DMS79 treated with DMSO at 0.1 percent for 48 hours (cell line): ENCODE data around the gene NTM.
A peak's percentile ranks its signal among the peaks of the same experiment; 100 is the strongest.
"Not testable (repeated sequence)": the region's sequence is repeated elsewhere in the genome, so short reads cannot be mapped to it uniquely, and the experiment has no call there.

Experiments
- DNase-seq: peaks from one replicate; lab custom pipeline; 2025; lab: John Stamatoyannopoulos, UW

The NTM gene

DNA sequence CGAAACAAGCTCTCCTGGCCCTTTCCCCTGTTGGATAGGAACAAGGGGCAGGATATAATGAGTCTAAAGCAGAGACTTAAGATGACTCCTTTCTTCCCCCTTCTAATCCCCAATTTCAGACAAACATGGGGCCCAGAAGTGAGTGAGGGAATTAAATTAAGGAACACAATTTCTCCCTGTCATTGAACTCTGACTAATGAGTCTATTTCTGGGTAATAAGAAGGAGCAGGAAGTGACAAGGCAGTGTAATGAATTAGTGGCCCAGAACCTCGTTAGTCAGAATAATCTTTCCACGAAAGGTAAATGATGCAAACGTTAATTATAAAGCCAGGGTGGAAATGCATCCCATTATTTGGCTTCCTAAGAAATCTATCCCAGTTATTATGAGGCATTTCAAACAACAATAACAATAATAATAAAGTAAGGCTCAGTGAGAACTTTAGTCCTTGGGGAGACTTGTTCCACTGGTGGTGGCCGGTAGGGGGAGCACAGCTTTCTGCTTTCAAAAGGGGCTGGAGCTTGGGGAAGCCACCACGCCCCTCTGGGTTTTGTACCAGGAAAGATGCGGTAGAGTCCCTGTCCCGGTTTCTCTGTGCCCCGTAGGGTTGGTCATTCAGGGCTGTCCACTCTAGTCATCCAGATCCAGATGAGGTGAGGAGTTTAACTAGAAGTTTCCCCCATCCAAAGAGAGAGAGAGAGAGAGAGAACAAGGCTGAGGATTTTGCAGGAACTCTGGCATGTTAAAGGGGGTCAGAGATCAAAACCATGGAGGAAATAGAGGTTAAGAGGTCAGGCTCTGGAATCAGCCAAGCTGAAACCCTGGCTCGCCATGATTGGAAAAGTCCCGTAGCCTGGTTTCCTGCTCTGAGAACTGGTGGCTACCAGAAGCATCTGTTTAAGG, 298.3 kb downstream of the NTM start:
- no peak for DNase-seq

DNA sequence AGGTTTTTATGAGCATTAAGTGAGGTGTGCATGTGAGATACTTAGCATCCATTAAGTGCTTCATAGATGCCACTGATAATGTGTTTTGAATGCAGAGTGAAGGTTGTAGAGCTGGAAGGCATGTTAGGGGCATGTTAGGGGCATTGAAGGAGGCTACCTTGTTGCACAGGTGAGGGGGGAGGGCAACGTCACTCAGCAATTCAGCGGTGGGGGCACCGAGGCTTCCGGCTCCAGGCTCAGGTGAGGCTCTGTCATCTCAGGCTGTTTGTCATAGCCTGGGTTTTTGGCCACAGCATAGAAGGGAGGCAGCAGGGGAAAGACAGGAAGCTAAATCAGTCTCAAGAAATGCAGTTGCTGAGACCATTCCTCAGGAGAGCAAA, 299.0 kb downstream of the NTM start:
- DNase-seq: peak; percentile 85

DNA sequence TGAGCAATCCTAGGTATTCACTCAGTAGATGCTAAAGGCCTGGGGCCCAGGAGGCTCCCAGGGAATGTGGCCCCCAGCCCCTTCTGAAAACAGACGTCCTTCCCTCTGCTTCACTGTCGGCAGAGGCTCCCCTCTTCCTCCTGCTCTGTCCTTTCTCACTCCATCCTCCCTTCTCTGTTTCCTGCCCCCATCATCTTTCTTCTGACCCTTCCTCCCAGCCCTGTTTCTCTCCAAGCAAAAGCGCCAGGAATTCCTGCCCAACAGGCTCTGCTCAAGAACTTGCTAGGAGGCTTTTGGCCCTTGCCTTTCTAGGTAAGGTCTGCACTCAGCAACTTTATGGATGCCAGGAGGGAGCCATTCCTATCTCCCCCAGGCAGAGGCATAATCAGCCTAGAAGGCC, 300.5 kb downstream of the NTM start:
- DNase-seq: no peak

DNA sequence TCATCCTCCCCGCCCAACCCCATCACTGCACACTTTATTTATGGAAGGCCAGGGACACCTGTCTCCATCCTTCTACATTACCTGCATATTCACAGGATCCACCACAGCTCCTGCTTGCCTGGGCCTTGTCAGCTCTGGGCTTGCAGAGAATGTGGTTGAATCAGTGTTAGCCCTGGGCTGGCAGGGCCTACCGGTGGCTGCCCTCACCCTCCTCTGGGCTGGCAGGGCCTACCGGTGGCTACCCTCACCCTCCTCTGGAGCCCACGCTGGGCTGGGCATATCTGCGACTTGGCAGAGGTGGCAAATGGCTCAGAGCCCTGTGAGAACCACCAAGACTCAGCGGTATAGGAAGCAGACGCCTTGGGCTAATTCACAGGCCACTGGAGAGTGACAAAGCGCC, 300.9 kb downstream of the NTM start:
- DNase-seq: no peak

DNA sequence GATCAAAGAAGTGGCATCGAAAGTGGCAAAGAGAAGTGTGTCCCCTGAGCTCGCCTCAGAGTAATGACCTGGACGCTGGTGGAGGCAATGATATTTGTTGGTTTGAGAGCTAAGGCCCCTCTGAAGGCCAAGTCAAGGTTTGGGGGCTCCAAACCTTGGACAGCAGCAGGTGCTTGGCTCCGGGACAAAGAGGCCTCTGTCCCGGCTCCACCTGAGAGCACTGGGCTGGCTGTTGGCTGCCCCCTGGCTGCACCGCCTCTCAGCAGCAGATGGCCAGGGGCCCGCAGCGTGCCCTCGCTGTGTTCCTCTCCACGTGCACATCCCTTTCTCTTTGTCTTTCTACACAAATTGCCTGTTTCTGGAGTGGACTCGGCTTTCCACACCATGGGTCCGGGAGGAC, 301.3 kb downstream of the NTM start:
- no peak for DNase-seq

DNA sequence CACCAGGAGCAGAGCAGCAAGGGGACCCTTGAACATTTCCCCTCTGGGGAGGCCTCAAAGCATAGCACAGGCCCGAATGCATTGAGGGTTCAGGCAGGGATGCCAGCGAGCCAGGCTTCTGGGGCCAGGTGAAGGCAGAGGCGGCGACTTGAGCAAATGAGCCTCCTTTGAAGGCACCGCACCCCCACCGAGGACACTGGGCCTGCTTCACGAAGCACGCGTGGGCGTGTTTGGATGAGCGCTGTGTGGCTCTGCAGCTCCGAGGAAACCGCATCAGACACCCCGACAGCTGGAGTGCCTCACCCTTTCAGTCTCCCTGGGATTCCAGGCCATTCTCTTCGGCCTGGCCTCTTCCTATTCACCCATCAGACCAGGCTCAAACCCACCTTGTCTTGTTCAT, 301.8 kb downstream of the NTM start:
- DNase-seq: no peak

DNA sequence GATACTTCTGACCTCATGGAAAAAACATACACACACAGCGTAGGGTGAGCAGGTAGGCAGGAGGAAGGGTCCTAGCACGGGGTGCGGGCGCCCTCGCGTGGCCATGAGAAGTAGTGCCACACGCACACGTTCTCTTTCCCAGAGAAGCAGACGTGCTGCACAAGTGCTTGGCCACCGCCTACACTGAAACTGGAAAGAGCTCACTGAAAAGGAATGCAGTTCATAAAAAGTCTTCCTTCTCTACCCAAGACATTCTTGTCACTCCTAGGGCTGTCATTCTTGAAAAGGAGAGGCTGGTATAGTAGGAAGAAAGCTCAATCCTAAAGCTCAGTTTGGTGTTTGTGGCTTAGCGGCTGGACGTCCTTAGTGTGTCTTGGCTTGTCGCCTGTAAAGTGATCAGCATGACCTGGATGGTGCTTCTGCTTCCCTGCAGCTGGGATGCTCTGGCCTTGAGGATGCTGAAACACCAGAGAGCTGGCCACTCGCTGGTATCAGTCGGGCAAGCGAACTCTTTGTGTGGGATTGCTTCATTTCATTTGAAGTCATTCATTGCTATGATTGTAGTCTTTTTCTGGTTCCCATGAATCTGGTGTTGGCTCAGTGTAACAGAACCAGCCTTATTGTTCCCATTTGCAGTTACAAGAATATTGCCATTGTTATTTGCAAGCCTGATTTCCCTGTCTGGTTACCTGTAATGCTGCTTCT, 303.8 kb downstream of the NTM start:
- peak; percentile 81 for DNase-seq

DNA sequence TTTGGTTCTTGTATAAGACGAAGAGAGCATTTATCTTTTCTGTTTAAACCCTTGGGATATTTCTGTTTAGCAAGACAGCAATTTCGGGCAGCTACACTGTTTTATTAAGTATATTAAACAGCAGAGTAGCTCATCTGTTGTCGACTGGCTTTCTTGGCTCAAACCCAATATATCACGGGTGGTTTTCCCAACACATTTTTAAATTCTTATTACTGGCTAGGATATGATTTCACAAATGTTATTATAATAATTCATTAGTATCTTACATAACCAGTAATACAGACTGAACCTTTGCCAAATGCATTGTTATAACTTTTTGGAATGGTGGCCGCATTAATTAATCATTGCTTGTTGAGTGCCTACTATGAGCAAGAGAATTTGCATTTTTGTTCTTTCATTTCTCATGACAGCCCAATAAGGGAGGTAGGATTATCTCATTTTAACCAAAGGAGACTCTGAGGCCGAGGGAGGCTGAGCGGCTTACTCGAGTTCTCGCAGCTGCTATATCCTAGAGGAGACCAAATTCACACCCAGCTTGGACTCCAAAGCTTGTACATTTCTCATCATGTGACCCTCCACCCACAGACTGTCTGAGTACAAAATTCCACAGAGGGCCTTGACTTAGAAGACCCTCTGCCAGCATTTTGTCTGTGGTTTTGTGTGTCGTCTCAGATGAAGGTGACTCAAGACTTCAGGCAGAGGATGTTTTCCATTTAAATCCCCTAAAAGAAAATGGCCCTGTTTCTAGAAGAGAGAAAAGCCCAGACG, 304.9 kb downstream of the NTM start:
- DNase-seq: no peak

DNA sequence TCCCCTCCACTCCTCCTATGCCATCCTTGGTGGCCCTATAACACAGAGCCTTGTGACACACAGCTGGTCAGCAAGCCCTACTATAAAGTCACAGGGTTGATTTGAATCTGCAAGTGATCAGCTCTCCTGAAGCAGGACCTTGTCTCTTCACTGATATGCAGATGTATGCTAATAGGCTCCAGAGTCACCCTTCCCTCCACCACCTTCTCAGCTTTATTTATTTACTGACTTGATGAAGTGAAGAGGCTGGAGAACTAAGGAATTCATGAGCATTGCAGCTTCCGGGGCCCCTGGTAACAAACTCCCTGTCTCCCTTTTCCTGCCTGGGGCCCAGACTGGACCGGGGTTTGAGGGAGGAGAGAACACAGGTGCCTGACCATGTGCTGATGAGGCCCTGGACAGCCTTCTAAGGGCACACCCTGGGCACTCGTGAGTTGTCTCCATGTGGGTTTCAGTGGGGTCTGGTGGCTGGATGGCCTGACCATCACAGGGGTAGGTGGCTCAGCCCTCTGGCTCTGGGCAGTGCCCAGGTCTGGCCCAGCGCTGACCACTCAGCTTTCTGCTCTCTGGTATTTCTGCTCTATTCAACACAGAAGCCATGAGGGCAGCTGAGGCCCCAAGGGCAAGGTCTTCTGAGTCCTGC, 307.5 kb downstream of the NTM start:
- no peak for DNase-seq

DNA sequence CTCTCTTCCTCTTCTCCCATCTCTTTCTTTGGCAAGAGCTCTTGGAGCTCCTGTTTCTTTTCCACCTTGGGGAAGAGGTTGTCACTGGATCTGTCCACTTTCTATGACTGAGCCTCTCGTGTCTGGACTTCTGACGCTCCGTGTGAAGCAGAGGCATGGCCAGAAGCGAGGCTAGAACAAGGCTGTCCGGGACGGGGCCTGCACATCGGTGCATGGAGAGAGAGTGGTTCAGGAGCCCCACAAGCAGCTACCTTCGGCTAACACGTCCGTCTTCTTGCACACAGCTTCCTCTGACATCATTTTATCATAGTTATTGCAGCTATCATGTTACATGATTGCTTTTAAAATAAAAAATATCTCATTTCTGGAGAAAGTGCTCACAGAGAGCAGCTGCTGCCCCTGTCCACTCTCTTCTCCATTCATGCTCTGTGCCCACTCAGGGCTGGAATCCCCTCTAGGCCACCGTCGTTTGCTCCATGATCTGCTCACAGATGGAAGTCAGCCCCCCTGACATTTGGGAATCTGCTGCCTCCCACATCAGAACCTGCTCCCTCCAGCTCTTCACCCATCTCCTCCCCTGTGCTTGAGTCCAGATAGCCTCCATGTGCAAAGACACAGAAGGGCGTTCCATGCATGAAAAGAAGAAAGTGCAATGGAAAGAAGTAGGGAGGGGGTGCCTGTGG, 308.4 kb downstream of the NTM start:
- DNase-seq: no peak

DNA sequence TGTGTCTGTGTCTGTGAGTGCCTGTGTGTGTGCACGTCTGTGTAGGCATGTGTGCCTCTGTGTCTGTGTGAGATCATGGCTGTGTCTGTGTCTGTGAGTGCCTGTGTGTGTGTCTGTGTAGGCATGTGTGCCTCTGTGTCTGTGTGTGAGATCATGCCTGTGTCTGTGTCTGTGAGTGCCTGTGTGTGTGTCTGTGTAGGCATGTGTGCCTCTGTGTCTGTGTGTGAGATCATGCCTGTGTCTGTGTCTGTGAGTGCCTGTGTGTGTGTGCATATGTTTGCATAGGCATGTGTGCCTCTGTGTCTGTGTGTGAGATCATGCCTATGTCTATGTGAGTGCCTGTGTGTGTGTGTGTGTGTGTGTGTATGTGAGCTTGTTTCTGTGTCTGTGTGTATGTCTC, 310.0 kb downstream of the NTM start:
- DNase-seq: not testable (repeated sequence)

DNA sequence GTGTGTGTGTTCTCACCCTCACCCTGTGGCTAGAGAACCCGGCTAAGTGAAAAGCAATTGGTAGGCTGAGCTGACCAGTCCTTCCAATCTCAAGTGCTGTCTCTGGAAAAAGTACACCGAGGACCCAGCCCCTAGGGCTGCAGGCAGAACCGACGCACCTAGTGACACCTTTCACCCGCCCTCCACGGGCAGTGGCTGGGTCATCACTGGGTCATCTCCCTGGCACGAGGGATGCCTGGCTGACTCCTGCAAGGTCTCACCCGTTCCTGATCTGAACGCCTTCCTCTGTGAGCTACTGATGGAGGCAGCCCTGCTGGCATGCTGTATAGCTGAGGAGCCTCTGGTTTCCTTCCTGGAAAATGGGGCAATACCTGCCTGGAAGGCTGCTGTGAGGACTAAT, 311.5 kb downstream of the NTM start:
- DNase-seq: no peak

DNA sequence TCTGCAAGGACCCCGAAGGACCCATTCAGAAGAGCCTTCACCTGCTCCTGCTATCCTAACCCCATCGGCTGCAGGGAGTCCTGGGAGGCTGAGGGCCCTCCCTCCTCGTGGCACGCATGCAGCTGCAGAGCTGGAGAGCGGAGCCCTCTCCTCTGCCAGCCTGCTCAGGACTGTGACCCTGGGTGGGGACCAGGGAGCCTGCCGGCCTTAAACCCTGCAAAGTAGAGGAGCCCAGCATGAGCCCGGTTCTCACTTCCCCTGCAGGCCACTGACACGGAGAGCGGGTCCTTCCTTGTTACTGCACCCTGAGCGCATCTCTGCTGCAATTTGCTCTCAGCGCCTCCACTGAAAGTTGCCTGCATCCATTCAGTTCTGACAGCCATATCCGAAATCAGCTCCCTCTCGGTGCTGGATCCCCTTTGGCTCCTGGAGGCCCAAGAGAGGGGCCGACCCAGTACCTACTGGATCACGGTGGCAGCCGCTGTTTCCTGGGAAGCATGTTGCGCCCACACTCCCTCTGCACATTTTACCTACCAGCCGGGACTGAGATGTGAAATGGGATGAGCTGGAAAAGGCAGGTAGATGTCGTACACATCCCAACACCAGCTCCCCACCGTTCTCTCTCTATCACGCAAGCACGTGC, 312.1 kb downstream of the NTM start:
- DNase-seq: no peak

DNA sequence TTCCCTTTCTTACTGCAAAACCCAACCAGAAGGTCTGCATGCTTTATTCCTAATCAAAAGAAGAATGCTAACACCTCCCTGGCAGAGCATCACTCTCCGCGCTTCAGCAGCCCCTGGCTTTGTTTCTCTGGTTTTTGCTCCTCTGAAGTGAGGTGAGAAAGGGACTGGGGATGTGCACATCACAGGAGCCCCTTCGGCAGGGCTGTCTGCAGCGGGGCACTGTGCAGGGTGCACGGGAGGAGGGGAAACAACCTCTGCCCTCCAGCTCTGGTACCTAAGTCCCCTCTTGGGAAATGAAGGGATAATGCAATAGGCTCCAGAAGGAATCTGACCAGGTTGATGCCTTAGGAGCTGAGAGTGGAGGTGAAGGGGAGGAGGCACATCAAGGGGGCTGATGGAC, 312.7 kb downstream of the NTM start:
- DNase-seq: no peak

DNA sequence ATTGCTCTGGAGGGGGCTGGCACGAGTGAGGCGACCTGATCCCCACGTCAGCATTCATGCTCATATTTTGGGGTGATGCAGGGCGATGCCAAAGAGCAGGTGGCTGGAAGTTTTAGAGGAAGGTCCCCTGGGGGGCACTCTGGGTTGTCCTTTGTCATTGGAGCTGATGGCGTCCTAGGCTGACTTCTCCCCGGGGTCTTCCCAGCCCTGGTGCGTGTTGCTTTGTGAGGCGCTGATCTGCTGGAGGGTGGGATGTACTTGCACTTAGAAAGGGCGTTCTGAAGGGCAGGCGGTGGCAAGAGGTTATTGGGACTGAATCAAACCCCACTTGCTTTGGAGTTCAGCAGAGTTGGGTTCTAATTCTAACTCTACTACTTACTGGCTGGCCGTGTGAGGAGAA, 313.3 kb downstream of the NTM start:
- DNase-seq: no peak

DNA sequence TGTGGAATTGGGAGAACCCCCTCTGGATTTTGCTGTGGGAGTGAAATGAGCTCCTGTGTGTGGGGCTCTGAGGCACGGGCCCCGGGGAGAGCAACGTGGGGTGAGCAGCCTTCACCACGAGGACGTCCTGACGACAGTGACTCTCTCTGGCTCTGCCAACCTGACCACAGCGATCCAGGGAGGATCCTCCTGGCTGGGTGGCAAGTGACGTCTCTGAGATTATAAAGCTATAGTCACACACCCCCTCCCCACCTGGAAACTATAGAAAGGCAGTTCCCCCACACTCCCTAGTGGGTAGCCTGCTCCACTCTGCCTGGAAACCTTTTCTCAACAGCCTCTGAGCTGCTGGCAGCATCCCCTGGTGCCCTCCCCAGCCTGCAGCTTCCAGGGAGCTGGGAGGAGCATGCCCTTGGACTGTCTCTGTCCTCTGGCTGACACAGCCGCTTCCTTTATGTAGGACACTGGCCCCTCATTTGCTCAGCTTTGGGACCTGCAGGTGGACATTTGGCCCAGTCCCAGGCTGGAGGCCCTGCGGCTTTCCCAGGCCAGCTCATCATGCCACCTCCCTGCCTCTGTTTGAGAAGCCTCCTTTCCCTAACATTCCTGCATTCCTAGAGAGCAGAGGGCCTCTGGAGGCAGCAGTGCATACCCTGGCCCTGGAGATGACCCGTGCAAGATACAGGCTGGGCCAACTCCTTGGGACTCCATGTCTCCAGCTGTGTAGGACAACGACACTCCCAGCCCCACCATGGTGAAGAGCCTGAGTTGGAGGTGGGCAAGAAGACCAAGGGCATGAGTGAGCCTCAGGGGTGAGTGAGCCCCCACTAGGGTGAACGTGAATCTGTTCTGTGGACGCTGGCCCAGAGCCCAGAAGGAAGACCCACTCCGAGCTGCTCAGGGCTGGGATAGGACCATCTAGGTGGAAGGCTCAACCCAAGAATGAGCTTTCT, 314.0 kb downstream of the NTM start:
- DNase-seq: no peak

DNA sequence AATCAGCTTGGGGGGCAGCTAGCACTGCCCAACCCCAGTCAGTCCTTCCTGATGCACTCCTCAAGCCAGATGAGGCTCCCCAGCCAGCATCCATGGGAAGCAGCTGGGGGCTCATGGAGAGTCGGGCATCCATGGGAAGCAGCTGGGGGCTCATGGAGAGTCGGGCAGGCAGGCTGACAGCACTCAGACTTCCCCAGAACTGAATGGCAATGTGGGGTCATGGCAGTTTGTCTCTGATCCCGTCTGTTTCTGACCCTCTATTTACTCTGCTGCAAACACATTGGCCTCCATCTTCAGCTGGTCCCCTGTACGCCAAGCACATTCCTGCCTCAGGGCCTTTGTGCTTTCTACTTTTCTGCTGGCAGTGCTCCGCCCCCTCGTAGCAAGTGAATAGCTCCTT, 314.8 kb downstream of the NTM start:
- no peak for DNase-seq

DNA sequence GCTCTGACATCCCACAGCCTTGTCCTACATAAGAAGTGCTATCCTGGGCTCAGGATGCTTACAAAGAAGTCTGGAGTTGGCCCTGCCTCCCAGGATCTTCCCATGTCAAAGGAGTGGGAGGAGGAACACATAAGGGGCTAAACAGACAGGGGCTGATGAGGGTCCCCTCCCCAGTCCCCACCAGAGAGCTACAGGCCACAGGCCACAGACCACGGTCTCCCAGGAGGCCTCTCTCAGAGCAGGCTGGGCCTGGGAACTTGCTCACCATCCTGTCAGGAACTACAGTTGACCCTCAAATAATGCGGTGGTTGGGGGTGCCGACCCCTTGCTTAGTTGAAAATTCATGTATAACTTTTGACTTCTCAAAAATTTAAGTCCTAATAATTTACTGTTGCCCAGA, 315.5 kb downstream of the NTM start:
- no peak for DNase-seq

DNA sequence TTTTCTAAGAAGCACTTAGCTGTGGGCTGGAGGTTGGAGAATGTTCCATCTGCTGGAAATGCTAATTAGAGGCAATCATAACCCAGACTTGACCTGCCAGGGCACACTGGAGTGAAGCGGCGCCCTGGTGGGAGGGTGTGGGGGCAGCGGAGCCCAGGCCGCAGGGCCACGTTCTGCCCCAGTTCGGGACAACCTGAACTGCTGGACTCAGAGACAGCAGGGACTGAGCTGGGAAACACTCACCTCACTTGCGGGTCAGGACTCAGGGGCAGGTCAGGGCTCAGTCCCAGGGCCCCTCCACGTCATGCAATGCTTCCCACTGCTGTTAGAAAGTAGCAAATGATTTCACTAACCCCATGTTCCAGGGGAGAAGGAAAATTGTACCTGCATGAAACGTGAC, 316.4 kb downstream of the NTM start:
- no peak for DNase-seq
